GM19324 (cell line): Measurements from ENCODE around the gene RNF223.
"Not testable (repeated sequence)": the region's sequence is repeated elsewhere in the genome, so short reads cannot be mapped to it uniquely, and the experiment has no call there.

Source experiments
- ATAC-seq: cut with Tn5 transposase; IDR thresholded peaks from one replicate; pipeline ENCODE4 v1.9.1; 2021; ENCODE audit warnings: mild to moderate bottlenecking, moderate library complexity; ENCODE audit not compliant: unreplicated experiment, low FRiP score

RNF223 gene

DNA sequence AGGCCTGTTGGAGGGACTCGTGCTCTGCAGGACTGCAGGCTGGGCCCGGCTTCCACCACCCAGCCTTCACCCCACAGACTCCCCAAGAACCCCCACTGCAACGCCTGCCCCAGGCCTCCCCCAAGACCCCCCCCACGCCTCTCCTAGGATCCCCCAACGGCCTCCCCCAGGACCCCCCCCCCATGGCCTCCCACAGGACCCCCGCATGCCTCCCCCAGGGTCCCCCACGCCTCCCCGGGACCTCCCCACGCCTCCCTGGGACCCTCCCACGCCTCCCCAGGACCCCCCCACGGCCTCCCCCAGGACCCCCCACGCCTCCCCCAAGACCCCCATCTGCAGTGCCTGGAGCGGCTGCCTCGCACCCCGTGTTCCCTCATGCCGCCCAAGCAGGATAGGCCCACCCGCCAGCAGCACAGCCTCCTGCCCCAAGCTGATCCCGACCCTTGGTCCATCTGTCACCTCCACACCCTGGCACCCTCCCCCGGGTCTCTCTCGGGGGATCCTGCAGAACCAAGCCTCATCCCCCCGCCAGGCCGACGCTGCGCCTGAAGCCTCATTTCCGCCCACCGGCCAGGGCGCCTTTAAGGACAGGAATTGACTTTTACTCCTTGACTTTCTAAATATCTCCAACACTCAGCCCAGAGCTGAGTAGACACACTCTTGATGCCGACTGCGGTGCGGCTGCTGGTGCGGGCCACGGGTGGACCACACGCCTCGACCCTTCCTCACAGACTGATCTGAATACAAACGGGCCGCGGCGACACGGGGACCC is 14.1 kb upstream of the RNF223 start:
- no peak for ATAC-seq

DNA sequence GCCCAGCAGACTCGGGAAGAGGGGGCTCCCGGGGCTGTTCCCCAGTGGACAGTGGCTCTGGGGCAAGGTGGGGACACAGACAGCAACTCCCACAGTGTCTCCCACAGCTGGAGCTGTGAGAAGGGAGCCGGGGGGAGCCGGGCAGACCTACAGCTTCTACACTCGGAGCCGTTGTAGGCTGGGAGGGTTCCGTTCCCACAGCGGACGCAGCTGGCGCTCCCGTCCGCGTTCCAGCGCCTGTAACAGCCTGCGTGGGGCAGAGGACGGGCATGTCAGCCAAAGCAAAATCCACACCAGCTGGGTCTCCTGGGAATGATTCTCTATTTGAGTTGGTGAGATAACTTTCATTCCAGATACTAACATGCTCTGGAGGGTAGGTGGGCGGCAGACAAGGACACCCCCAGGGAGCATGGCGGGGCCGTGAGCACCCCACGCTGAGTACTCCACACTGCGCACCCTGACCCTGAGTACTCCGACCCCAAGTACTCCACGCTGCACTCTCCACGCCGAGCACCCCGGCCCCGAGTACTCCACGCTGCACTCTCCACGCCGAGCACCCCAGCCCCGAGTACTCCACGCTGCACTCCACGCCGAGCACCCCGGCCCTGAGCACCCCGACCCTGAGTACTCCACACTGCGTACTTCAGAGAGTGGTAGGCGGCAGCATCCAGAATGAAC is 13.4 kb upstream of the RNF223 start:
- ATAC-seq: no peak

DNA sequence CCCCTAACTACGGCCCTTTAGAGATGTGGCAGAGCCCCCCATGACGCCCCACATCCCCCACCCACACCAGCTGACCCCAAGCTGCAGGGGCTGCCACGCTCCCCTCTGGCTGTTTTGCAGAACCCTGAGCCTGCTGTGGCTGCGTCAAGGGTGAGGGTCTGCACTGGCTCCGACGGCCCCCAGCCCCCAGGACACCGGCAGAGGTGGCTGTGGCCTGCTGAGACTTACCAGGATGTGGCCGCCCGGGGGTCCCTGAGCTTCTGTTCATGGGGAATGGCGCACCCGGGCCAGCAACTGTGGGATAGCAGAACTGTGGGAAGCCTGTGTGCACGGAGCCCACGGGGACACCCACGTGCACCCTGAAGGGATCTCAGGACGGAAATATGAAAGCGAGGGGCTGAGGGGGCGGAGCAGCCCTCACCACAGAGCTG is 12.8 kb upstream of the RNF223 start:
- ATAC-seq: no peak

DNA sequence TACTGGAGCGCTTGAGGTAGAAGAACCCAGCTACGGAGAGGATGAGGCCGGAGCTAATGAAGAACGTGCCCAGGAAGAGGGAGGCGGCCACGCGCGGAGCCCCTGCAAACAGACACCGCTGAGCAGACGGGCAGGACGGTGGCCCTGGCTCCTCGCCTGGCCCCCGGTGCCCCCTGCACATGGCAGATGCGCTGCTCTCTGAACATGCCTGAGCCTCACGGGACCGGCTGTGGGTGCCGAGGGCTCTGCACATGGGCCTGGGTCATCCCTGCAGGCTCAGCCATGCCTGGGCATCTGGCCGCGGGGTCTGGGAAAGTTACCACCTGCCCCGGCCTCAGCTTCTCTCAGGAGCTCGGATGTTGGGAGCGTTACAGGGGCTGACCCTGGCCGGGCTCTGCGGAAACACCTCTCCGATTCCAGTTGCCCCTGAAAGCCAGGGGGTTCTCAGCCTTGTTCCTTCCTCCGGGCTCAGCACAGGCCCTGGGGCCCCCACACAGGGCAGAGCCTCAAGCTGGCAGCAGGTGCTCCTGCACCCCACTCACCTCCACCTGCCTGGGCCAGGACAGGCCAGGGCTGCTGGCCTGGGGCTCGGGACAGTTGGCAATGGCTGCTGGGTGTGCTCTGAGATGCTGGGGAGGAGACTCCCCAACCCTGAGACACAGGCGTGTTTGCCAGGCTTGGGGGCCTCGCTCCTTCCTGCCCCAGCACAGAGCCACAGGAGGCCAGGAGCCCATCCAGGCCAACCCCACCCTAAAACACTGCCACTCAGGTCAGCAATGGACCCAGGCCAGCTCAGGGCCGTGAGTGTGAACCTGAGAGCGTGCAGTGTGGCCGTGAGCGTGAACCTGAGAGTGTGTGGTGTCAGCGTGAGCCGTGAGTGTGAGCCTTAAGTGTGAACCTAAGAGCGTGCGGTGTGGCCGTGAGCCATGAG is 12.1 kb upstream of the RNF223 start:
- no peak for ATAC-seq

DNA sequence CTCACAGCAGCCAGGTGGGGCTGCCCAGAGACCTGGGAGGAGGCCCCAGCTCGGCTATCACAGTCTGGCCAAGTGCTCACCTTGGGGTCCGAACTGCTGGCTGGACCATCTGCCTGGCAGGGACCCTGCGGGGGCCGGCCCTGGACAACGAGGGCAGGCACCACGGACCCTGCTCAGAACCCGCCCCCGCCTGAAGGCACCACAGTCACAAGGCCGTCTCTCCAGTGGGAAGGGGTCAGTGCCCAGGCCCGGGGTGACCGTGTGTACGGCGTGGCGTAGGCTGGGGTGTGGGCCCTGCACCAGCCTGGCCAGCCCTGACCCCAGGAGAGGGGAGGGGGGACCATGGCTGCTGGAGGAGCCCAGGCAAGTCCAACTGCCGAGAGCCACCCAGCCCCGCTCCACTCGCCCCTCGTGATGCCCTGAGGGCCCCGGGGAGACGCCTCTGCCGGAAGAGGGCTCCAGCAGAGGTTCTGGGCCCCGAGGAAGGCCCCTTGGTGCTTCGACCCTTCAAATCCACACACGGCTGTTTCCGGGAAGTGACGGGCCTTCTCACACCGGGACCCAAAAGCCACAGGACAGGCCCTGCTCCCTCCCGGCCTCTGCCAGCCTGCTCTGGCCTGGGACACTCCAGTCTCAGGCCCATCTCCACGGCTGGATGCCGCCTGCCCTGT is 11.2 kb upstream of the RNF223 start:
- no peak for ATAC-seq

DNA sequence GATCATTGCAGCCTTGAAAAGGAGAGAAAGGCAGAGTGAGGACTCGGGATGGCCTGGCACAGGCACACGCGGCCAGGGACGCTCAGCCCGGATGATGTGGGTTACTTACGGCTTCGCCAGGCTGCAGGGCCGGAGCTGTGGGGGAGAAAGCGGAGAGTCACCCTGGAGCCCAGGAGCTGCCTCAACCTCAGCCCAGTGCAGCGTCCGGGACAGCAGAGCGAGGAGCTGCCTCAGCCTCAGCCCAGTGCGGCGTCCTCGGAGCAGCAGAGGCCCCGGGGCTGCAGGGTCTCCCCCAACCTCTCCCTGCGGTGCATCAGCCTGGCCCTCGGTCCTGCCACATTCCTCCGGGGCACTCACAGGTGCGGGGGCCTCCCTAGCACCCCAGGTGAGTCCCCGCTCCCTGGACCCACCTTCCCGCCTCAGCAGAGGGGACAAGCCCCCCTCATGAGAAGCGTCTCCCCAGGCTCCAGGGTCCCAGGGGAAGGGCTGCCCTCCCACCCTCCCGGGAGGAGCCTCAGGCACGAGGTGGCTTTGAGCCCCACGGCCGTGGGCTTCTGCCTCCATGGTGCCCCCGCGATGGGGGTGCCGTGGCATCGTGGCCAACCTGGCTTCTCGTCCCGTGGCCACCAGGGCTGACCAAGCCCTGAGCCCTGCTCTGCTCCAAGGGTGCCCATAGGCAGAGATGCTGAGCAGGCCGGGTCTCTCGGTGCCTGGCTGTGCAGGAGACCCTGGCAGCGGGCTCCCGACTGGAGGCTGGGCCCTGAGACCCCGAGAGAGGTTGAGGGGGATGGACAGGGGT is 10.5 kb upstream of the RNF223 start:
- no peak for ATAC-seq

DNA sequence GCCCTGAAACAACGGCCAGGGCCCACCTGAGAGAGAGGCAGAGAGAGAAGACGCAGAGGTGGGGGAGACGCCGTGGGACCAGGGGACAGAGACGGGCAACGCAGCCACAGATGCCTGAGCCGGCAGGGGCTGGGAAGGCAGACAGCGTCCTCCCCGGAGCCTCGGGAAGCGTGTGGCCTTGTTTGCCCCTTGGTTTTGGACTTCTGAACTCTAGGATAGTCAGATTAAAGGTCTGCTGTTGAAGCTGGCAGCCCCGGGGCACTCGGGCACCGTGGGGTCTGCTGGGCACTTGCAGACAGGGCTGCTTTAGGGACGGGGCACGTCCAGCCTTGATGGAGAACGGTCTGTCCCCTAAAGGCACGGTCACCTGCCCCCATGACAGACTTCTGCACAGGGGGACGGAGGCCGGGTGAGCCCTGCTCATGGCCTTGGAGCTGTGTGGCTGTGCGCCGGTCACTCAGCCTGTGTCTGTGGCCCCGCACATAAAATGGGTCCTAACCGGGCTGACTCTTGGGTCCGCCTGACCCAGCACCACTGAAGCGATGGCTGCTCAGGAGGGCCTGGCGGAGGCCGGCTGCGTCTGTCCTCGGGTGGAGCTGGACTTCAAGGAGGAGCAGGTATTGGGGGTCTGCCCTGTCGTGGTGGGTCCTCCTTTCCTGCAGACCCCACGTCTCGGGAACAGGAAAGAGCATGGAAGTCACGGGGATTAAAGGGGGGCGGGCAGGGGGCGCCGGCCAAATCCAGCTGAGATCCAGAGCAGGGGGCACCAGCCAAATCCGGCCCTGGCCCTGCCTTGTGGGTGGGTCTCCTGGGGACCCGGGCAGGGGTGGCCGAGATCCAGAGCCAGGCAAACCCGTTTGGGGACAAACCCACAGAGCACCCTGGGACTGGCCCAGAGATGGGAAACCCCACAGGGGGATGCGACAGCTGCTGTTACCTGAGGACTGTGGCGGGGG is 9.6 kb upstream of the RNF223 start:
- ATAC-seq: no peak

DNA sequence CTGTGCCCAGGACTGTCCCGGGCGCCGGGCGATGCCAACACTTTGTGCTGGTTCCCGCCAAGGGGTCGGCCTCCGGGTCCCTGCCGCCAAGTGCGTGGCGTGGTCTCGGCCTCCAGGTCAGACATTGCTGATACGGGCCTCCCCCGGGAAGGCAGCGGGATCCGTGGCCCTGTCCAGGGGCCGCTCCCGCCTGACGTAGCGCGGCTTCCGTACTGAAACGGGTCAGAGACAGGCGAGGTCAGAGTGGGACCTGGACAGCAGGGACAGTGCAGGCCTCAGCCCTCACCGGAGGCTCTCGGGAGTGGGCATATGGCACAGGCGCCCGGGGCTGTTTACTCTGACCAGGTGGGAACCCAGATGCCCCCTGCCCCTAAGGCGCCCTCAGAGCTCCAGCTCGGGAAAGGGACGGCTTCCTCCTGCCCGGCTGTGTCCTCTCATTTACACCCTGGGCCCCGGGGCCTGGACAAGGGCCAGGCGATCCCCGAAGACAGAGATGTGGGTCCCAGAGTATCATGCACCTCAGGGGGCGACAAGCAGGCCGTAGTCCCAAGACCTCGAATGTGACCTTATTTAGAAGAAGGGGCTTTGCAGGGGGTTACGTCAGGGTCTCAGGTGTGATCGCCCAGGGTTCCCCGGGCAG is 8.8 kb upstream of the RNF223 start:
- no peak for ATAC-seq

DNA sequence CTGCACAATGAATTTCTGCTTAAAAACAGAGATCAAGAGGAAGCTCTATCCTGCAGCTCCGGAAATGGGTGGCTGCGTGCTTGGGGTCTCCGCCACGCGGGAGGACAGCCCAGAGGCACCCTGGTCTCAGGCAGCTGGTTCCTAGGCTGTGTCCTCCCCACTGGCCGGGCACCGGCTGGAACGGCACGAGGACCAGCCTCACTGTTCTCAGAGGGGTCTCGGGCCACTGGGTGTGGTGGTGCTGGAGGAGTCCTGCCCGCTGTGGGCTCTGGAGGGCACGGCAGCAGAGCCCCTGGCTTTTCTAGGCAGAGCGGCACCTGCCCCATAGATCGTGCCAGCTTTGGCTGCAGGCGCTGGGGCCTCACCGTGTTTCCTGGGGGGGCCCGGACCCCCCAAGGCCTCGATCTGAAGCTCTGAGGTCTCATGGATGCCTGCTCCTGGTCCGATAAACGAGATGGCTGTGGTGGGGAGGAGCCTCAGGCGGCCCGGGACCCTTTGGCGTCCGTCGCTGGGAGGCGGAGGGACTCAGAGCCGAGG is 8.2 kb upstream of the RNF223 start:
- ATAC-seq: no peak

DNA sequence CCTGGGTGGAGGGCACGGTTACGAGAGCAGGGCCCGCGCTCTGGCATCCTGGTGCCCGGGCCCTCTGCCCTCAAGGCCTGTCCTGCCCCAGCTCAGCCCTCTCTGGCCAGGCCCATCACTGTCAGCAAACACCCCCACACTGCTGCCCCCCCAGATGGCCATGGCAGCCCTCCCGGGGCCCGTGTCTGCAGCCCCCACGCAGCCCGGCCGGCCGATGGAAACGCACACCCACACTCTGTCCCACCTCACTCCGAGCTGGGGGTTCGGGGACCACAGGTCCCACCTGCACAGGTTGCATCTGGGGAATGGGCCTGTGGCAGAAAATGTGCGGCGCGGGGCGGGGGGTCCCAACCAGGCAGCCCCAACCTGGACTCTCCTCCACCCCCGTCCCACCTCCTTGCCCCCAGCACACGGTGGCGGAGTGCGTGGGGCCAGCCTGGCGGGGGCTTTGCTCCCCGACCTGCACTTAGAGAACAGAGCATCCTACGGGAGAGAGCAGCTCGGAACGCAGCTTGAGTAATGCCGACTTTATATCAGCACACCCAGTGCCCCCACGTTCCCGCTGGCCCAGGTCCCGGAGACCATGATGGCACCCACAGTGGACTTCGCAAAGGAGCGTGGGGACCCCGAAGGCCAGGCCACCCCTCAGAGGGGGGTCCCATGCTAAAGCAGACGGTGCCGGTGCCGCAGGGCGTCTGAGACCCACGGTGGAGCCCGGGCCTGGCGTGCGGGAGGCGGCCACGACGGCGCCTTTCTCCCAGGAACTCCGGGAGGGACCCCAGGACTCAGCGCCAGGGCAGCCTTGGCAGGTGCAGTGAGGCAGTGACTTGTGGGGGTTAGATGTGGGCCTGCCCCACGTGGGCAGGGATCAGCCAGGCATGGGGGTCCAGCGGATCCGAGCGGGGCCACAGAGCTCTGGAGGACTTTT is 7.5 kb upstream of the RNF223 start:
- ATAC-seq: no peak

DNA sequence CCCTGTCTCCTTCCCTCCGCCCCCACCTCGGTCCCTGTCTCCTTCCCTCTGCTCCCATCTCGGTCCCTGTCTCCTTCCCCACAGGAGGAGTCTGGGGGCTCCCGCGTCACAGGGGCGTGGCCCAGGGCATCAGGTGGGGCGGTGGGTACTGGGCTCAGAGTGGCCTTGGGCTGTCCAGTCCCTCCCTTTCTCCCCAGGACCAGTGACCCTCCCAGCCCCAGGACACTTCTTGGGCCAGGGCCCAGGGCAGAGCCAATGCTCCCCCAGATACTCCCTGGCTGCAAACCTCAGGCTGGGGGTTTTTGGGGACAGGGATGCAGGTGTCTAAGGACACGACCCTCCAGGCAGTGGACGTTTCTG is 6.8 kb upstream of the RNF223 start:
- no peak for ATAC-seq

DNA sequence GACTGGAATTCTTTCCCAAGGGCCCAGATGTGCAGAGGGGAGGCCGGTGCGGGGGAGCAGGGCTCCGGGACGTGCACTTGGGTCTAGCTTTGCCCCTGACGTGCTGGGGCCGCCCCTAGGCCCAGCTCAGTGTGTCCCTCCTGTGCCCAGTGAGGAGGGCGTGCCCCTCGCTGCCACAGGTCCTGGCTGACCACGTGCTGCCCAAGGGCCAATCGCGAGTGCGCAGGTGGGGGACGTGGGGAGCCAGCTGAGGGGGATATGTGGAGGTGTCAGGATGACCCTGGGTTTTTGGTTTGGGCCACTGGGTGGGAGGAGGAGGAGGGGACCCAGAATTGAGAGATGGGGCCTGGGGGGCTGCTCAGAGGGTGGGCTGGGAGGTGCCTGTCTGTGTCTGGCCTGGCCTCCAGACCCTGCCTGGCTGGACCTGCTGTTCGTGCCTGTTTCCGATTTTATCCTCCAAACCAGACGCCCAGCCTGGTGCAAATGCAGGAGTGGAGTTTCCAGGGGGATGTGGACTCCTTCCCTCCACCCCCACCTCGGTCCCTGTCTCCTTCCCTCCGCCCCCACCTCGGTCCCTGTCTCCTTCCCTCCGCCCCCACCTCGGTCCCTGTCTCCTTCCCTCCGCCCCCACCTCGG is 6.1 kb upstream of the RNF223 start:
- no peak for ATAC-seq

DNA sequence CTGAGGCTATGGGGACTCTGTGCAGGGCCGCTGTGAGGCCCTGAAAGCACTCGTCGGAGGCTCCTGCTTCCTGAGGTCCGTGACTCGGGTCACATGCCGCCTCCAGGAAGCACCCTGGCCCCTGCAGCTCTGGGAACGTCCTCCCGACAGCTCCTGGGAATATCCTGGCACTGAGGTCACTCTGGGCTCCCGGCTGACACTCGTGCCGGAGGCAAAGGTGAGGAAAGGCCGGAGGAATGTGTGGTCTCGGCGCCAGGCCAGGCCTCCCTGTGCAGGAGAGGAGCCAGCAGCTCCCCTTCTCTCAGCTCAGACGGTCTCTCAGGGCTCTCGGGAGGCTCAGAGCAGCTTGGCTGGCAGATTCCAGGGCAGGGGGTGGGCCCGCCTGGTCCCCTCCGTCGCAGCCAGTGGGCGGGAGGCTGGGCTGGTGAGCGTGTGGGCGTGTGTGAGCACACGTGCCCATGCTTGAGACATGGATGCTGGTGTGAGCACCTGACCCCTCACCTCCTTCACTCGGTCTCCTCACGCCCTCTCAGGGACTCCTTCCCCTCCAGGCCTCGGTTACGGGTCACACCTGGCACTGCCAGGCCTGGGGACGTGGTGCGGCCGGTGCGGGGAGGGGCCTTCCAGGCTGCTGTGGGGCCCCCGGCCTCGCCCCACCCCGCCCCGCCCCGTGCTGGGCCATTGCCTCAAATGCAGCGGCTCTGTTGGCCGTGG is 5.5 kb upstream of the RNF223 start:
- no peak for ATAC-seq

DNA sequence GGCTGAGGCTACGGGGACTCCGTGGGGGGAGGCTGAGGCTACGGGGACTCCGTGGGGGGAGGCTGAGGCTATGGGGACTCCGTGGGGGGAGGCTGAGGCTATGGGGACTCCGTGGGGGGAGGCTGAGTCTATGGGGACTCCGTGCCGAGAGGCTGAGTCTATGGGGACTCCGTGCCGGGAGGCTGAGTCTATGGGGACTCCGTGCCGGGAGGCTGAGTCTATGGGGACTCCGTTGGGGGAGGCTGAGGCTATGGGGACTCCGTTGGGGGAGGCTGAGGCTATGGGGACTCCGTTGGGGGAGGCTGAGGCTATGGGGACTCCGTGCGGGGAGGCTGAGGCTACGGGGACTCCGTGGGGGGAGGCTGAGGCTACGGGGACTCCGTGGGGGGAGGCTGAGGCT is 3.3 kb upstream of the RNF223 start:
- not testable (repeated sequence) for ATAC-seq

DNA sequence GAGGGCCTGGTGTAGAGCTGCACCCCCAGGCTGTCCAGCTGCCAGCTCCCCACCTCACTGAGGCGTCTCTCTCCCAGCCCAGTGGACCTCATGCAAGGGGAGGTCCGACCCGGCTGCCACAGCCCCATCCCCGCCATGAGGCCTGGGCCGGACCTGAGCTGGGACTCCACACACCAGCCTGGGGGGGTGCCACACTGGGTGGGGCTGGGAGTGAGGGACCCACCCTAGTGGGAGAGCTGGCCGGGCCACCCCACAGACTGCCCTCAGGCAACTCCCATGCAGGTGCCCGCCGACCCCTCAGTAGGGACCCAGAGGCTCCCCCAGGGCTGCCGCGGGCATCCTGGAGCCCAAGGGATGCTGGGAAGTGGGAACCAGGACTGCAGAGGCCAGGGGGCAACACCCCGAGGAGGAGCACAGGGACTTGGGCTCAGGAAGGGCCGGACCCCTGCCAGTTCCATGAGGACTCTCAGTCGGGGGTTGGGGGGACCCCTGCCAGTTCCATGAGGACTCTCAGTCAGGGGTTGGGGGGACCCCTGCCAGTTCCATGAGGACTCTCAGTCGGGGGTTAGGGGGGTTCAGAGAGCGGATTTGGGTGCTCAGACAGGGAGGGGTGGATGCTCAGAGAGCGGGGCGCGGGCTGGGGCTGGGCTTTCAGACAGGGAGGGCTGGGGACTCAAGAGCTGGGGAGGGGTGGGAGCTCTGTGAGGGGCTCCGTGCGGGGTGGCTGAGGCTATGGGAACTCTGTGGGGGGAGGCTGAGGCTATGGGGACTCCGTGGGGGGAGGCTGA is 1.2 kb upstream of the RNF223 start:
- no peak for ATAC-seq
